ENCODE results near the gene EXOC3L2.

Gene EXOC3L2

DNA sequence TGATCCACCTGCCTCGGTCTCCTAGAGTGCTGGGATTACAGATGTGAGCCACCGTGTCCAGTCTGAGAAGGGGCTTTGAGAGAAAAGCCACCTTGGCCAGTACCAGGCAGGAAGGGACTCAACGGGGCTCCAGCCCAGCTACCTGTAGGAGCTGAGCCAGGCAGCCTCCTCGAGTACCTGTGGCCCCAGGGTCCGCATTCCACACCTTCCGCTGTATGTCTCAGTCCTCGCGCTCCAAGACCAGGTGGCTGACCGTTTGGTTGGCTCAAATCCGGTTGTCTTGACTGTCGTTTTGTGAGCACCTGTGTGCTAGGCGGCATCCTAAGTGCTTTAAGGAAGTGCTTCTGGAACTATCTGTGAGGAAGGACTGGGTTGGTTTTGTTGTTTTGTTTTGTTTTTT, 22.1 kb upstream of the EXOC3L2 start:
- TF ChIP-seq, protein P1, sequence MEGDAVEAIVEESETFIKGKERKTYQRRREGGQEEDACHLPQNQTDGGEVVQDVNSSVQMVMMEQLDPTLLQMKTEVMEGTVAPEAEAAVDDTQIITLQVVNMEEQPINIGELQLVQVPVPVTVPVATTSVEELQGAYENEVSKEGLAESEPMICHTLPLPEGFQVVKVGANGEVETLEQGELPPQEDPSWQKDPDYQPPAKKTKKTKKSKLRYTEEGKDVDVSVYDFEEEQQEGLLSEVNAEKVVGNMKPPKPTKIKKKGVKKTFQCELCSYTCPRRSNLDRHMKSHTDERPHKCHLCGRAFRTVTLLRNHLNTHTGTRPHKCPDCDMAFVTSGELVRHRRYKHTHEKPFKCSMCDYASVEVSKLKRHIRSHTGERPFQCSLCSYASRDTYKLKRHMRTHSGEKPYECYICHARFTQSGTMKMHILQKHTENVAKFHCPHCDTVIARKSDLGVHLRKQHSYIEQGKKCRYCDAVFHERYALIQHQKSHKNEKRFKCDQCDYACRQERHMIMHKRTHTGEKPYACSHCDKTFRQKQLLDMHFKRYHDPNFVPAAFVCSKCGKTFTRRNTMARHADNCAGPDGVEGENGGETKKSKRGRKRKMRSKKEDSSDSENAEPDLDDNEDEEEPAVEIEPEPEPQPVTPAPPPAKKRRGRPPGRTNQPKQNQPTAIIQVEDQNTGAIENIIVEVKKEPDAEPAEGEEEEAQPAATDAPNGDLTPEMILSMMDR (conservative IDR thresholded peaks at IDR 0.05), result no peak
- H3K27ac ChIP-seq, result no peak overlapping the region

DNA sequence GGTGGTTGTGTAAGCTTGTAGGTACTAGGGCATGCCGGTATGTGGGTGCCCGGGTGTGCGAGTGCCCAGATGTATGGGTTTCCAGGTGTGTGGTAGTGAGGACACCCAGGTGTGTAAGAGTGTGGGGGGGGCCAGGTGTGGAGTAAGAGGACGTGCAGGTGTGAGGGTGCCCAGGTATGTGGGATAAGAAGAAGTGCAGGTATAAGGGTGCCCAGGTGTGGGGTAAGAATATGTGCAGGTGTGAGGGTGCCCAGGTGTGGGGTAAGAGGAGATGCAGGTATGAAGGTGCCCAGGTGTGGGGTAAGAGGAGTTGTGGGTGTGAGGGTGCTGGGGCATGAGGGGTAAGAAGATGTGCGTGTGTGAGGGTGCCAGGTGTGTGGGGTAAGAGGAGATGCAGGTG, 20.2 kb upstream of the EXOC3L2 start:
- no peak overlapping the region for H3K27ac ChIP-seq

DNA sequence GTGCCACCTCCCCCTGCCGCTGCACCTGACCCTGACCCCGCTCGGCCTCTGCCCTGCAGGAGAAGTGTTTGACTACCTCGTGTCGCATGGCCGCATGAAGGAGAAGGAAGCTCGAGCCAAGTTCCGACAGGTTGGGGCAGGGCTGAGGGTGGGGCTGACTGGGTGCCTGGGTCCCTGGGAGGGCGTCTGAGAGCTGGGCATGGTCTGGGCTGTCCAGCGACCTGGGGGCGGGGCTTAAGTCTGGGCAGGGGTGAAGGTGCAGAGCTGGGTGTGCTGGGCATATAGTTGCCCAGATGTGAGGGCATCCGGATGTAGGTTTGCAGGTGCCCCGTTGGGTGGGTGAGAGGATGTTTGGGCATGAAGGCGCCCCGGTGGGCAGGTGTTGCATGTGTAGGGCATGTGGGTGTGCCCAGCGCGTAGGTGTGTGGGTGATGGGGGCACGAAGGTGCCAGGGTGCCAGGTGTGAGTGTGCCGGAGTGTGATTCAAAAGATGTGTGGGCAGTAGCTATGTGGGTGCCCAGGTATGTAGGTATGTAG, 19.6 kb upstream of the EXOC3L2 start:
- no peak overlapping the region for H3K27ac ChIP-seq
- TF ChIP-seq, protein P1 (conservative IDR thresholded peaks at IDR 0.05), result no peak

More for the DNA sequence above, 20.2 kb upstream of the EXOC3L2 start:
- TF ChIP-seq, protein P1 (conservative IDR thresholded peaks at IDR 0.05), result no peak

DNA sequence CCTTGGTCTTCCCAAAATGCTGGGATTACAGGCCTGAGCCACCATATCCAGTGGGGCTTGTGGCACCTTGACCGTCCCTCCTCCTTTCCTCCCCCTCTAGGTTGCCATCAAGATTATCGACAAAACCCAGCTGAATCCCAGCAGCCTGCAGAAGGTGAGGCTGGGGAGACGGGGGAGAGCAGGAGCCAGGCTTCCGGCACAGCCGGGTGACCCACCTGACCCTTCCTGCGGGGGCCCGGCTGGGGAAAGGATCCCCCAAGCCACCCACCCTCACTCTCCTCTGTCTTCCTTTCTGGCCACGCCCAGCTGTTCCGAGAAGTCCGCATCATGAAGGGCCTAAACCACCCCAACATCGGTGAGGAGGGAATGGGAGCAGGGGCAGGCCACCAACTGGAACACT, 17.8 kb upstream of the EXOC3L2 start:
- no peak overlapping the region for H3K27ac ChIP-seq
- TF ChIP-seq, protein P1 (conservative IDR thresholded peaks at IDR 0.05), result no peak

DNA sequence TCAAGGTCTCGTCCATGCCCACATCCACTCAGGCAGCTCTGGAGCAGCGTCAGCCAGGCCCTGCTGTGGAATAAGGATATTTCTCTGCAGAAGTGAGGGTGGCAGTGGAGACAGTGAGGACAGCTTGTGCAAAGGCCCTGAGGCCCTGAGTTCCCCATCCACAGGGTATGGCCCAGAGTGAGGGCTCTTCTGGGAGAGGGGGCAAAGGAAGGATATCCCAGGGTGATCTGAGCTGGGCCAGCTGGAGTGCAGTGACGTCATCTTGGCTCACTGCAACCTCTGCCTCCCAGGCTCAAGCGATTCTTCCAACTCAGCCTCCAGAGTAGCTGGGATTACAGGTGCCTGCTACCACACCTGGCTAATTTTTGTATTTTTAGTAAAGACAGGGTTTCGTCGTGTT, 17.4 kb upstream of the EXOC3L2 start:
- TF ChIP-seq, protein P1 (conservative IDR thresholded peaks at IDR 0.05), result no peak
- H3K27ac ChIP-seq, result no peak overlapping the region

DNA sequence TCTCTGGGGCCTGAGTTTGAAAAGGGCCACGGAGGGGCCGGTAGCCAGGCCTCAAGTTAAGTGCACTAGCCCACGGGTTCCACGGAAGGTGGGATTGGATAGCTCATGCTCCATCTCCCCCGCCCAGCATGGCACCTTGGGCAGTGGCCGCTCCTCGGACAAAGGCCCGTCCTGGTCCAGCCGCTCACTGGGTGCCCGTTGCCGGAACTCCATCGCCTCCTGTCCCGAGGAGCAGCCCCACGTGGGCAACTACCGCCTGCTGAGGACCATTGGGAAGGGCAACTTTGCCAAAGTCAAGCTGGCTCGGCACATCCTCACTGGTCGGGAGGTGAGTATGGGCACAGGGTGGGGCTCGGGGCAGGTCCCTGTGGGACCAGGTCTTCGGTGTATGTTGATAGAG, 13.7 kb upstream of the EXOC3L2 start:
- TF ChIP-seq, protein P1 (conservative IDR thresholded peaks at IDR 0.05), result no peak
- no peak overlapping the region for H3K27ac ChIP-seq

DNA sequence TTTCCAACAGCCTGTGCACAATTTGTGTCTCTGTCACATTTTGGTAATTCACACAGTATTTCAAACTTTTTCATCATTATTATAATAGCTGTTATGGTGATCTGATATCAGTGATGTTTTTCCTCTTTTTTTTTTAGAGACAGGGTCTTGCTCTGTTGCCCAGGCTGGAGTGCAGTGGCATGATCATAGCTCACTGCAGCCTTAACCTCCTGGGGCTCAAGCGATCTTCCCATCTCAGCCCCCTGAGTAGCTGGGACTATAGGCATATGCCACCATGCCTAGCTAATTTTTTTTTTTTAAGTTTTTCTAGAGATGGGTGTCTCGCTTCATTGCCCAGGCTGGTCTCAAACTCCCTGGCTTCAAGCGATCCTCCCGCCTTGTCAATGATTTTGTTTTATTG, 11.6 kb upstream of the EXOC3L2 start:
- no peak overlapping the region for H3K27ac ChIP-seq

More for the DNA sequence above, 11.6 kb upstream of the EXOC3L2 start:
- TF ChIP-seq, protein P1 (conservative IDR thresholded peaks at IDR 0.05), result no peak
